Liver (tissue), 3 donors: ENCODE data around the gene PER2.

Source experiments
- MAX ChIP-seq: IDR thresholded peaks from 2 replicates; pipeline ENCODE4 v1.6.1; 2016; ENCODE audit warnings: antibody characterized with exemption
- SP1 ChIP-seq: IDR thresholded peaks from 2 replicates; pipeline ENCODE4 v1.6.1; 2018; ENCODE audit warnings: antibody characterized with exemption, mild to moderate bottlenecking
- TAF1 ChIP-seq: conservative IDR thresholded peaks from 2 replicates; pipeline ENCODE4 v1.6.1; 2016; ENCODE audit warnings: antibody characterized with exemption, mild to moderate bottlenecking
- TF ChIP-seq, protein P1 (sequence below): fragments of 150-350 bp; IDR thresholded peaks from 2 replicates; pipeline ENCODE4 v1.5.1; 2017; ENCODE audit warnings: improper control_type of control experiment, low read depth, low read length; ENCODE audit not compliant: missing input control
- donor health status: healthy.
- donor health status: healthy.

GRCh38 chr2:238336151-238336550 is 47.7 kb upstream of the PER2 start:
- TF ChIP-seq, protein P1, sequence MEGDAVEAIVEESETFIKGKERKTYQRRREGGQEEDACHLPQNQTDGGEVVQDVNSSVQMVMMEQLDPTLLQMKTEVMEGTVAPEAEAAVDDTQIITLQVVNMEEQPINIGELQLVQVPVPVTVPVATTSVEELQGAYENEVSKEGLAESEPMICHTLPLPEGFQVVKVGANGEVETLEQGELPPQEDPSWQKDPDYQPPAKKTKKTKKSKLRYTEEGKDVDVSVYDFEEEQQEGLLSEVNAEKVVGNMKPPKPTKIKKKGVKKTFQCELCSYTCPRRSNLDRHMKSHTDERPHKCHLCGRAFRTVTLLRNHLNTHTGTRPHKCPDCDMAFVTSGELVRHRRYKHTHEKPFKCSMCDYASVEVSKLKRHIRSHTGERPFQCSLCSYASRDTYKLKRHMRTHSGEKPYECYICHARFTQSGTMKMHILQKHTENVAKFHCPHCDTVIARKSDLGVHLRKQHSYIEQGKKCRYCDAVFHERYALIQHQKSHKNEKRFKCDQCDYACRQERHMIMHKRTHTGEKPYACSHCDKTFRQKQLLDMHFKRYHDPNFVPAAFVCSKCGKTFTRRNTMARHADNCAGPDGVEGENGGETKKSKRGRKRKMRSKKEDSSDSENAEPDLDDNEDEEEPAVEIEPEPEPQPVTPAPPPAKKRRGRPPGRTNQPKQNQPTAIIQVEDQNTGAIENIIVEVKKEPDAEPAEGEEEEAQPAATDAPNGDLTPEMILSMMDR: no peak
- TF ChIP-seq MAX (no peak), TAF1 (no peak), SP1 (no peak)
